Transverse colon (tissue), 3 donors: Measurements from ENCODE around the gene PHACTR2.
"Not testable (repeated sequence)": the region's sequence is repeated elsewhere in the genome, so short reads cannot be mapped to it uniquely, and the experiment has no call there.

ENCODE experiments used
- POLR2A ChIP-seq: fragments of 450-650 bp; IDR thresholded peaks from one replicate; pipeline ENCODE4 v1.6.1; 2016; ENCODE audit warnings: antibody characterized with exemption, mild to moderate bottlenecking, moderate library complexity
- TF ChIP-seq, protein P1 (sequence below), 5 experiments: fragments of 200-600 bp in 3 of 5; fragments of 450-650 bp in 2 of 5; sonication (generic) in 3 of 5; IDR thresholded peaks; 1 replicate in 2 of 5; 2 replicates in 3 of 5; pipeline ENCODE4 v1.5.1; 2016 to 2017; ENCODE audit warnings: antibody characterized with exemption in 5 of 5, inconsistent platforms in 3 of 5, mild to moderate bottlenecking in 2 of 5, moderate library complexity in 1 of 5

DNA sequence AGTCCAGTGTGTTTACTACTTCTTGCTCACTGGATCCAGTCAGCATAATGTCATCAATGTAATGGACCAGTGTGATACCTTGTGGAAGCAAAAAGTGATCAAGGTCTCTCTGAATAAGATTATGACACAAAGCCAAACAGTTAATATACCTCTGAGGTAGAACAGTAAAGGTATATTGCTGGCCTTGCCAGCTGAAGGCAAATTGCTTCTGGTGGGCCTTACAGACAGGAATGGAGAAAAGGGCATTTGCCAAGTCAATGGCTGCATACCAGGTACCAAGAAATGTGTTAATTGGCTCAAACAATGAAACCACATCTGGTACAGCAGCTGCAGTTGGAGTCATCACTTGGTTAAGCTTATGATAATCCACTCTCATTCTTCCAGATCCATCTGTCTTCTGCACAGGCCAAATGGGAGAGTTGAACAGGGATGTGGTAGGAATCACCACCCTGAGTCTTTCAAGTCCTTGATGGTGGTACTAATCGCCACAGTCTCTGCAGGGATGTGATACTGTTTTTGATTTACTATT lies 193.5 kb downstream of the PHACTR2 start:
- TF ChIP-seq, protein P1, sequence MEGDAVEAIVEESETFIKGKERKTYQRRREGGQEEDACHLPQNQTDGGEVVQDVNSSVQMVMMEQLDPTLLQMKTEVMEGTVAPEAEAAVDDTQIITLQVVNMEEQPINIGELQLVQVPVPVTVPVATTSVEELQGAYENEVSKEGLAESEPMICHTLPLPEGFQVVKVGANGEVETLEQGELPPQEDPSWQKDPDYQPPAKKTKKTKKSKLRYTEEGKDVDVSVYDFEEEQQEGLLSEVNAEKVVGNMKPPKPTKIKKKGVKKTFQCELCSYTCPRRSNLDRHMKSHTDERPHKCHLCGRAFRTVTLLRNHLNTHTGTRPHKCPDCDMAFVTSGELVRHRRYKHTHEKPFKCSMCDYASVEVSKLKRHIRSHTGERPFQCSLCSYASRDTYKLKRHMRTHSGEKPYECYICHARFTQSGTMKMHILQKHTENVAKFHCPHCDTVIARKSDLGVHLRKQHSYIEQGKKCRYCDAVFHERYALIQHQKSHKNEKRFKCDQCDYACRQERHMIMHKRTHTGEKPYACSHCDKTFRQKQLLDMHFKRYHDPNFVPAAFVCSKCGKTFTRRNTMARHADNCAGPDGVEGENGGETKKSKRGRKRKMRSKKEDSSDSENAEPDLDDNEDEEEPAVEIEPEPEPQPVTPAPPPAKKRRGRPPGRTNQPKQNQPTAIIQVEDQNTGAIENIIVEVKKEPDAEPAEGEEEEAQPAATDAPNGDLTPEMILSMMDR (IDR thresholded peaks at IDR 0.05): not testable (repeated sequence)
- not testable (repeated sequence) for TF ChIP-seq POLR2A
